Stimulated activated CD8-positive, alpha-beta memory T cell treated with anti-CD3 and anti-CD28 coated beads, Interleukin-15, amount 100 ng/mL, for 24 hours (primary cell): ENCODE measurements around the gene VASN.

Experiments used
- DNase-seq: peaks from one replicate; pipeline ENCODE4 v3.0.0-alpha.2; 2020; ENCODE audit warnings: low read depth

Gene VASN

DNA sequence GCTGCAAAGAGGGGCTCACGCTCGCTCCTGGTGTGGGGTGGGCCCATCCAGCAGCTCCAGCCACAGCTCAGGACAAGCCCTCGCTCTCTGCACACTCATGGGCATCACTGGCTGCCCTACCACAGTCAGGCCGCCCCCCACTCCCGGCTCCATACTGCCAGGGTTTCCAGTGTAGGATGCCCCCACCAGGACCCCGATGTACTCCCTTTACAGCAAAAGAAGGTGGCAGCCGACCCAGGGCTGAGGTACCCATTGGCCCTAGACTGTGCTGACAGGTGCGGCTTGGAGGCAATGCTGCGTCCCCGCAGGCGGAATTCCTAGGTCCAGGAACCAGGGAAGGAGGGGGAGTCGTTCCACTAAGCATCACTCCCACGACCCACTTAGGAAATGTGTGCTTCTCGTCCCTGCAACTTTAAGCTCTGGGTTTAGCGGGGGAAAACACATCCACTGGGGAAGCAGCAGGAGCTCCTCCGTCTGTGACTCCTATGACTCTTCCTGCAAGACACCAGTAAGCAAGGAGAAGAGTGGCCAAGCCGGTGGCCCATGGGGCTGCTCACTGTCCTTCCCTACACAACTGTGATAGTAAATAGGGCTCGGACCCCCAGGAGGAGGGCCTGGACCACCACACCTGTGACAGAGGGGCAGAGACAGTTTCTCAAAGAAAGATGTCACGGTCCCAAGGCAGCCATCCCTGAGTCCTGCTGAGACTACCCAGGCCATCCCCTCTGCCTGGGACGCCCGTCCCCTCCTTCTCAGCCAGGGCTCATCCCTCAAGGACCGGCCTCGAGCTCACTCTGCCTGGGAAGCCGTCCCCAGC is 31.7 kb downstream of the VASN start:
- no peak for DNase-seq

DNA sequence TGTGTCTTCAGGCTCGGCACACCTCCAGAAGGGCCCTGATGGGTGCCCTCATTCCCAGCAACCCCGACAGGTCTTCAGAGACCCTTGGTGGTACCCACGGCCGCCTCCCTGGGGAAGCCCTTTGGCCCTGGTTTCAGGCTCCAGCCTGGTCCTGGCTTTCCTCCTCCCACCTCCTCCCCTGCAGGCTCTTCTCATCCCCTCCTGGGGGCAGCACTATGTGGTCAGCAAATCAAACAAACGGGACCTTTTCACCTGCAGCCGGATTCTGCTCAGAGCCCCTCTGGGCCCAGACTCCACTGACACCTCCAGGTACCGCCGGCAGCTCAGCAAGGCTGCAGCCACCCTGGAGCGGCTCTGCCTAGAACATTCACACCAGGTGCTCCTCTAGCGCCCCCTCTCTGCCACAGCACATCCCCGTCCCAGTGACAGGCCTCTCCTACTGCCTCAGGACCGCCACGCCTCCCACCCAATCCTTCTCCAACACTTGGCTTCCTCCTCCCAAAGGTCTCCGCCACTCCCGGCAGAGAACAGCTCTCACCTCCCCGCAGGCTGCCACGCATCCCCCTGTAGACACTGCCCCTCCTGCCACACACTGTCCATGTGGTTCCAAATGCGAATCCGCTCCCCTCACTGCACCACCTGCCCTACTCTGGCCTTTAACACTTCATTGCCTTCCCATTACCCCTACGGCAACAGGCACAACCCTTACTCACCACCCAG is 32.8 kb downstream of the VASN start:
- DNase-seq, result no peak

DNA sequence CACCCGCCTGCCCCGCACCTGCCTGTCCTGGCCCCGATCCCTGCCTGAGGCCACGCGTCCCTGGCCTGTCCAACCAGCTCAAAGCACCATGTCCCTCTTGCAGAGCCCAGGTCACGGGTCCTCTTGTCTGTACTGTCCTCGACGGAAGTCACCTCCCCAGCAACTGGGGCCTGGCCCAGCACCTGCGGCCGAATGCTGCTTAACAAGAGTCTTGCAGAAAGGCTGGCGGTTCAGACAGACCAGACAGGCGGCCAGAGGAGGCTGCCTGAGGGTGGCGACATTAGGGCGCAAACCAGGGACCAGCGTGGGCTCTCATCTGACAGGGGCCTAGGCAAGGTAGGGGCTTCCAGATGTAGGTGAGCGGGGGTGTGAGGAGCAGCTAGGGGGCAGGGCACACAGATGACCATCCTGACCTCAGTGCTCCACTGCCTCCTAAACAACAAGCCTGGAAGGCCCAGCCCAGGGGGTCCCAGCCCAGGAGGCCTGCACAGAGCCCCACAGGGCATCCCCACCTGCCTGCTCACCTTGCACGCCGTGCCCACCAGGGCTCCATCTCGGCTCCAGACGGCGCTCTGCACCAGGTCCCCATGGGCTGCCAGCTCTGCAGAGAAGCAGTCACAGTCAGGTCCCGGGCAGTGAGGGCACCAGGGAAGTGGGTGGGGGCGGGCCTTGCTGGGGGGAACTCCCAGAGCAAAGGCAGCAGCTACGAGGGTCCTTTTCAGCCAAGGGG is 33.5 kb downstream of the VASN start:
- no peak for DNase-seq

DNA sequence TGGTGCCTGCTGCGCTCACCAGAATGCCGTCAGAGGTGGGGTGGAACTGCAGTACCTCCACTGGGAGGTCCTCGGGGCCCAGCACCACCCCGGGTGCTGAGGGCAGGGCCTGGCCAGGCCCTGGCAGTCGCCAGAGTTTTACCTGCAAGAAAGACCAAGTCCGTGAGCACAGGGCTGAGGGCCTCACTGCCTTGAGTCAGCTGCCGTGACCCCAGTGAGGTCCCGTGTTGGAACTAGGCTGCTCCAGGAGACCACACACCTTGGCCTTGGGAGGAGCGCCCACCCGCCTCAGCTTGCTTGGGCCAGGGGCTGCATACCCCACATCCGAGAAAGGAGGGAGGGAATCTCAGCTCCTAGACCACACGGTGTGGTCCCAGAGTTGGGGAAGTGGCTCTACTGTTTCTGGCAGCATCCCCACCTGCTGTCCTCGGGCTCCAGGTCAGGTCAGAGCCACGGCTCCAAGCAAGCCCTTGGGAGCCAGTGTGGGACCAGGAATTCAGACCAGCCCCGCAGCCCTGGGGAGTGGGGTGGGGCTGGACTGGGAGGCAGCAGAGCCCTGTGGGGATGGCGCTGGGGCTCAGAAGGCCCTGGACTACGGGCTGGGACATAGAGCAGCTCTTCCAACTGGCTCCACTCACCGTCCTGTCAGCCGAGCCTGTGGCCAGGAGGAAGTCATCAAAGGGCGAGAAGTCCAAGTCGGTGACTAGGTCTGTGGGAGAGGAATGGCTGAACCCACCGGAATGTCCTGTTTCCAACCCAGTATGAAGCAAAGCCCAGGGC is 36.1 kb downstream of the VASN start:
- DNase-seq, result no peak

DNA sequence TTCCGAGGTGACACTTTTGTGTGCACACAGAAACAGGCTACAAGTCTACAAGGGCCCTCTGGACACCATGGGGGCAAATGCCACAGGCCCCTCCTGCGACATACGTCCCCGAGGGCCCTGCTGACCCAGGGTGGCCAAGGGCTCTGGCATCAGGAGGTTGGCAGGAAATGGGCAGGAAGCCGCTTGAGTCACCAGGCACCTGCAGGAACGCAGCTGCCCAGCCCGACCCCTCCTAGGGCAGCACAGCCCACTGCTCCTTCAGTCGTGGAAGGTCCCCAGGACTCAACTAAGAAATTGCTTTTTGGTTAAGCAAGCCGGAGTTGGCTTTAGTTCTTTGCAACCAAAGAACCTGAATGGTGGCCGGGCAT is 36.7 kb downstream of the VASN start:
- no peak for DNase-seq

DNA sequence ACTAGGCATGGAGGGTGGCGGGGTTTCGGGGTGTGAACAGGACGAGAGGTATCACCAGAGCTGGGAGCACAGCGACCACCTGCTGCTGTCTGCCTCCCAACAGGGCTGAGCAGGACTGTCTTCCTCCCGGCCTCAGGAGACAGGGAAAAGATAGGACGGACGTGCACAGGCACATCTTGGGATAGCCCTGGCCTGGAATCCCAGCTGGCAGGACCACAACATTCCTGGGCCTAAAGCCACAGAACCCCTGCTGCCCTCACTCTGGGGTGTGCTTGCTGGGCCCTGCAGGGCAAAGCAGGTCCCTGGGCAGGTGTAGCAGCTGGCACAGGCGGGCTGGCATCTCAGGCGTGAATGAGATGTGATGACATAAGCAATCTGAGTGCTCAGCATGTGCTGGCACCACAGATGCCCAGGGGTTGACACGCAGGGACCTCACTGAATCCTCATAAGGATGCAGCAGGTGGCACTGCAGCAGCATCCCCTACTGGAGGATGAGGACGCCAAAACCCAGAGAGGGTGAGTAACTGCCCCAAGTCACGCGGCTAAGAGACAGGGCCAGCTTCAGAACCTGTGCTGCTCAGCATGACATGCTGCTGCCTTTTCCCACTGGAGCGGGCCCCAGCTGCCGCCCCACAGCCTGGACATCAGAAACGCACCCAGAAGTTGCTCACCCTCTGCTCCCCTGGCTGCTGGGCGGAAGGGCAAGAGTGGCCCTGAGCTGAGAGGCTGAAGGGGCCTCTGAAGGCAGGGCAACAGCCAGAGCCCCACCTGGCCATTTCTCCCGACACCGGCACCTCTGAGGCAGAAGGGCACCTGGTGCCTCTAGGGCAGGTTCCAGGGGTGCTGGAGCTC is 37.7 kb downstream of the VASN start:
- no peak for DNase-seq

DNA sequence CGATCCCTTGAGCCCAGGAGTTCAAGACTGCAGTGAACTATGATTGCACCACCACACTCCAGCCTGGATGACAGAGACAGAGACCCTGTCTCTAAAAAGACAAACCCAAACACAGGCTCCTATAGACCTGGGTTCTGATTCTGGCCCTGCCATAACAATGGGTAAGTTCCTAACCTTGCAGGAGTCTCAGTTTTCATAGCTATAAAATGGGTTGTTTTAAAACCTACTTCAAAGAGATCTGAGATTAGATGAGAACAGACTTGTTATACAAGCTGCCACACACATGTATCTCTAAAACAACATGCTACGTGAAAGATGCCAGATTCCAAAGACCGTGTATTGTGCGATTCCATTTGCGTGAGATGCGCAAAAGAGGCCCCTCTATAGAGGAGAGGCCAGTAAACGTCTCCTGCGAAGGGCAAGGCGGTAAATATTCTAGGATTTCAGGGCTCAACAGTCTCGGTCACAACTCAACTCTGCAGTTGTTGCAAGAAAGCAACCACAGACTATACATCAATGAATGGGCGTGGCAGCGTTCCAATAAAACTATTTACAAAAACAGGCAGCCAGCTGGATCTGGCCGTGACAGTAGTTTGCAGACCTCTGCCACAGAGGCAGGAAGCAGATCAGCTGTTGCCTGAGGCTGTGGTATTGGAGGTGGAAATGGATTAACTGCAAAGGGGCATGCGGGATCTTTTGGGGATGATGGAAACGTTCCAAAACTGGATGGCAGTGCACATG is 38.9 kb downstream of the VASN start:
- DNase-seq, result no peak

DNA sequence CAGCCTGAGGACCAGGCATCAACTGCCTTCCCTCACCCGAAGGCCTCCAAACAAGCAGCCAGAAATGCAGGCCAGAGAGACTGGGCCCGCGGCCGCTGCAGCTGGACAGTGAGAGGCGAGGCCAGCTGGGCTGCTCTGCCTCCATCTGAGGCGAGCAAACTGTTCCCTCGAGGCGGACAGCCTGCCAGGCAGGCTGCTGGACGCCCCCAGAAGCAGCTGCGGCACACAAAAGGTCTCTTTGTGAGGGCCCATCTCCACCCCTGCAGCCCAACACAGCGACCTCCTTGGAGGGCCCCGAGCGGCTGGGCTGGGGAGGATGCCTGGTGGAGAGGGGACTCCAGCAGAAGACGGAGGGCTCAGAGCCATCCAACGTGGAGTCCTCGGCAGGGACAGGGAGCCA is 40.0 kb downstream of the VASN start:
- DNase-seq, result no peak

DNA sequence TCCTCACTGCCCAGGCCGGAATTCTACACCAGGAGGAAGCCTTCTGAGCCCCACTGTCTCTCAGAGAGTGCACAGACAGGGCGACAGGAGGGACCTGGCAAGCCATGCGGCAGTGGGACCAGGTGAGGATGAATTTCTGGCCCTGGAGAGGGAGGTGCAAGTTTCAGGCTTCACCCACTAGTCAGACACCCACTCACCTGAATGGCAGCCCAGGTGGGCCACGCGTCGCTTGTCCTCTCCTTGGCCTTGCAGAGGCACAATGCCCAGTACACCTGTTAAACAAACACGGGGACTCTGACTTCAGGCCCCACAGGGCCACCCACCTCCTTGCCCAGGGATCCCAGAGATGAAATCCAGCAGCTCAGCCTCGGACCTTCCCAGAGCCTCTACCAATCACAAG is 40.5 kb downstream of the VASN start:
- DNase-seq, result no peak

DNA sequence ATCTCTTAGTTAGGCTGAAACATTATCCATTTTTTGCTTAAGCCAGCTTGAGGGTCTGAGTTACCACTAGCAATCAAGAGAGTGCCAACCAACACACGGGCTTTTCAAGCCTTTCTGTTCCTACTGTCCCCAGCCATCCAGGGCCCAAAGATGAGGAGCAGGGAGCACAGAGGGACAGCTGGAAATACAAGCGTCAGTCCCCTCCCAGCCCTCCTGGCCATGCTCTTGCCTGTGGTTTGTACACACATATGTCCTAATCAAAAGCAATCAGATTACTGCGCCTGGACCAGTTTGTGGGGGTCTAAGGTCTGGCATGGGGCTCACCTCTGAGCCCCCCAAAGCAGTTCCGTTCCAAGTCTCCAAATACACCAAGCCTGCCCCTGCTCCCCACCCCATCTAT is 41.2 kb downstream of the VASN start:
- no peak for DNase-seq

DNA sequence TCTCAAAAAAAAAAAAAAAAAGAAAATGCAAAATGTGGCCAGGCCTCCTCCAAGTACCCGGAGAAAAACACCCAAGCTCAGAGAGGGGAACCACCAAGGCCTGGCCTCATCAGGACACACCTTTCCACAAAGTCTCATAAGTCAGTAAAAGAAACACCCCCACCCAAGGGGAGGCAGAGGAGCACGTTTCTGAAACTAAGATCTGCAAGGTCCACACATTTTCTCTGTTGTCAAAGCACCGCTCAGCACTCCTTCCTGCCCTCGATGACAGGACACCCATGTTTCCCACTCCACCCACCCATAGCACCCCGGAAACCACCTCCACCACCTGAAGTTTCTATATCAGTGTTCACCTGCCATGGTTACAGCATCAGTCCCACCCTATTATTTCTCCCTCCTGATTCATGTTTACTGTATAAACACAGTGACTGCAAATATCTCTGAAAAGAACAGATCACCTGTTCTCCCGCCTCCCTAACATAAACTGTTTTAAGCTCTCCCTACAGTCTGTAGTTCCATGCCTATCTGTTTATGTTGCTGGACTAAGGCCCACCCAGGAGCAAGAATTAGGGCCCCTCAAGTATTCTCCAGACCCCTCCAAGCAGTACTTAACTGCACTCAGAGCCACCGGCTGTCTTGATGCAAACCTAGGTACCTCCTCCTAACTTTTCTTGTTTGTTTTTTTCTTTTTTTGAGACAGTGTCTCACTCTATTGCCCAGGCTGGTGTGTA is 42.7 kb downstream of the VASN start:
- peak; percentile 29 for DNase-seq

DNA sequence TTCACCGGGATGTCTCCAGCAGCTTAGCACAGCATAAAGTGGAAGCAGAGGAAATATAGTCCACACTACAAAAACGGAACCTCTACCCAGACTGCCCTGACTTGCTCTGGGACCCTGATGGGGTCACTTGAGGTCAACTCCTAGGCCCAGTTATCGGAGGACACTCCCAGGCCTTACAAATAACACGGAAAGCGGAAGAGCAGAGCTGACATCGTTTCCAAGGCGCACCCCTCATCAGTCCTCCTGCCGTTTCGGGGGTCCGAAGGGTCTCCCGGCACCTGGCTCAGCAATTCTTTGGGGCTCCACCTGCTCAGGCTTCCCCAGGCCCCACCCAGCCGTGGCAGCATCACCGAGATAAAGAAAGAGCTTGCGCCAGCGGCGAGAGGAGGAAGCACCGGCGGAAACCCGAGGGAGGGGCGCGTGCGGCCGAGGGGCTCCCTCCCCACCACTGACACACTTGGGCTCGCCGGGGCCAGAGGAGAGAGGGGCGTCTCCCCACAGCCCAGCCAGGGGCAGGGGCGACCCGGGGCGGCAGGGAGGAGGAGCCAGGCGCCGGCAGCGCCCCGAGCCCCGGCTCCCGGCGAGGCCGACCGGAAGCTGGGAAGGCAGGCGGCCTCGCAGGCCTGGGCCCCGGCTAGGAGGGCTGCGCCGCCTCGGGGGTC is 44.0 kb downstream of the VASN start:
- DNase-seq, result peak; percentile 25

DNA sequence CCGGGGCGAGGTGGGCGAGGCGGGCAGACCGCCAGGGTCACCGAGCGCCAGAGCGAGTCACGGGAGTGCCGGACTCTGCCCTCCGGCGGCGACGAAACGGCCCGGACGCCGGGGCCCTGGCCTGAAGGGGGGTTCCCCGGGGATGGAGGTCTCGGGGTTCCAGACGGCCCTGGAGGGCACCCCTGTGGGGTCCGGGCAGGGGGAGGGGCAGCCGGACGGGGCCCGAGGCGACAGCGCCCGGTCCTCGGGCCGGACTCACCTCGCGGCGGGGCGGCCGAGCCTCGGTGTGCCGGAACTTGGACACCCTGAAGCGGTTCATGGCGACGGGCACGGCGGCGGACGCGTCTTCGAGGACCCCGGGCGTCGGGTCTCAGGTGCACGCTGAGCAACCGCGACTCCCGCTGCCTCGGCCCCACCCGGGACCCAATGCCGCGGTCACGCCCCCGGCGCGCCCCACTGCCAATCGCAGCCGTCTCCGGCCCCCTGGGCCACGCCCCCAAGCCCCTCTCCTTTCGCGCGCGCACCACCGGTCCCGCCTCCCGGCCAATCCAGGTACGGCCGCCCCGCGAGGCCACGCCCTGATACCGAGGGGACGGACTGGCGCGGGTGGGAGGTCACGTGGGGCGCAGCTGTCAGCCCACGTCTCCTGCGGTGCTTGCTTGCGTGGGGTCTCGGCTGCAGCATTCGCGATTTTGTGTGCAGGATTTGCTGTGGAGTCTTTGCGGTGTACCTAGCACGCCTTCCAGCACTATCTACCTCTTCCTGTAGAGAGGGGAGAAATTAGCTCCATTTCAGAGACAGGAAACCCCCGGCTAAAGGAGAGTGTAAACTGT is 44.8 kb downstream of the VASN start, which contains the start of gene CORO7:
CORO7 (minus strand) TSS at position 397 of the 833 bp plus-strand sequence; CDS start at position 319, 78 bp downstream.
- DNase-seq, result peak; percentile 95

DNA sequence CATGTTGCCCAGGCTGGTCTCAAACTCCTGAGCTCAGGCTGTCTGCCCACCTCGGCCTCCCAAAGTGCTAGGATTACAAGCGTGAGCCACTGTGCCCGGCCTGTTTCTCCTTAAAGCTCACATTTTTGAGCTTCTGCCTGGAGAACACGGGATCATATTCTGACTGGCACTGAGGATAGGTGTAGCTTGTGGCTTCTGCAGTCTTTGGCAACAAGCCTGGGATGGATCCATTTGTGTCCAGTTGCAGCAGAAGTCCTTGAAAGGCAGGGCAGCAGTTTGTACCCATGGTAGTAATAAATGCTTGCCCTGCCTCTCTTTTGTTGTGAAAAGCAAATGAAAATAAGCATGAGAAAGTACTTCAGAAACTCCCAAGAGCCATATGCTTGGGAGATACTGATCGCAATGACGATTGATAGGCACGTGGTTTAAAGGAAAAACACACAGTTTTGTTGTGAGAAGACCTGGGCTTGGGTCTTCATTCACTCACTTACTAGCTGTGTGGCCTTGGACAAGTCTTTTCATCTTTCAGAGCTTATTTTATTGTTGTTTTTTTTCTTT is 47.8 kb downstream of the VASN start:
- DNase-seq, result no peak

DNA sequence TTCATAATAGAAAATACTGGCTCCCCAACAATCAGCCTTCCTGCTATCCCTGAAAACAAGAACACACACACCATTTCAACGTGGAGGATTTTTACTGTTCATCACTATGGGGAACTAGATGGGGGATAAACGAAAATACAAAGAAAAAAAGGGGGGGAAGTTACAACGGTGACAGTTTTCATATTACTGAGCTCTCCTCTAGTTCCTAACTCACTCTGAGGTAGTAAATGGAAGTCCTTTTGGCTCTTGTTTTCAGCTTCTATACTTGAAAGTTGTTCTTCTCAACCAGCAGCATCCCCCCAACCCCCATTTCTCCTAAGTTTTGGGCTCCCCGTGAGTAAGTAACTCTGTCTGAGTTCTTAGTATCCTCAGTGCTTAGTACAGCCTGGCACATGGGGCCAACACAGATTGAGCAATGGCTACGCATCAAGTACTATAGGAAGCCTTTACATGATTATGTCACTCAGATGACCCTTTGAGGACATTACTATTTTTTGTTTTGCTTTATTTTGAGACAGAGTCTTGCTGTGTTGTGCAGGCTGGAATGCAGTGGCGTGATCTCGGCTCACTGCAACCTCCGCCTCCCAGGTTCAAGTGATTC is 49.0 kb downstream of the VASN start:
- DNase-seq, result no peak

DNA sequence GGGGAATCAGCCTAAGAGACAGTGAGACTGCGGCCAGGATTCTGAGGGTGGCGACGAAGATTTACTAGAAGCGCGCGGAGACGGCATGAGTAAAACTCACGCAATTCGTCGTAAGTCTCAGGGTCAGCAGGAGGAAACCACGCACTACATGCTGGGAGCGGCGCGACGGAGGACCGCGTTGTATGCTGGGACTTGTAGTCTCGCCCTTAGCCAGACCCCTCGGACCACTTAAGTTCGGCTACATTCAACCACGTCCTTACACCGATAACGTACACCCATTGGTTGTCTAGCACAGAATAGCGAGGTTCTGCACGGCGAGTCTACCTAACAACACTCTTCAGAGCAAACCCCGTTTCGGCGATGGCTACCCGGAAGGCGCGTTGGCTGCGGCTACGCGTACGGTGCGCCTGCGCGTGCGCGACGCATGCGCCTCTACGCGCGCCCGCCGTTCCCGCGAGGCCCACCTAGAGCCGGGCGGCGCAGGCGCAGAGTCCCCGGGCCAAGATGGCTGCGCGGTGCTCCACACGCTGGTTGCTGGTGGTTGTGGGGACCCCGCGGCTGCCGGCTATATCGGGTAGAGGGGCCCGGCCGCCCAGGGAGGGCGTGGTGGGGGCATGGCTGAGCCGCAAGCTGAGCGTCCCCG is 53.9 kb downstream of the VASN start, which contains the start of gene DNAJA3:
DNAJA3 (plus strand) TSS at position 491 of the 643 bp plus-strand sequence; CDS start at position 505, 14 bp downstream.
- DNase-seq, result peak; percentile 84
